22Rv1 (cell line): ENCODE data around the gene CTAGE1.

ENCODE experiments used
- ZFX ChIP-seq: fragments of 450-650 bp; IDR thresholded peaks from 2 replicates; pipeline ENCODE4 v1.6.1; 2017; ENCODE audit warnings: antibody characterized with exemption, borderline replicate concordance
- TF ChIP-seq, protein P1 (sequence below): fragments of 450-650 bp; IDR thresholded peaks from 2 replicates; pipeline ENCODE4 v1.5.1; 2017; ENCODE audit warnings: mild to moderate bottlenecking

DNA sequence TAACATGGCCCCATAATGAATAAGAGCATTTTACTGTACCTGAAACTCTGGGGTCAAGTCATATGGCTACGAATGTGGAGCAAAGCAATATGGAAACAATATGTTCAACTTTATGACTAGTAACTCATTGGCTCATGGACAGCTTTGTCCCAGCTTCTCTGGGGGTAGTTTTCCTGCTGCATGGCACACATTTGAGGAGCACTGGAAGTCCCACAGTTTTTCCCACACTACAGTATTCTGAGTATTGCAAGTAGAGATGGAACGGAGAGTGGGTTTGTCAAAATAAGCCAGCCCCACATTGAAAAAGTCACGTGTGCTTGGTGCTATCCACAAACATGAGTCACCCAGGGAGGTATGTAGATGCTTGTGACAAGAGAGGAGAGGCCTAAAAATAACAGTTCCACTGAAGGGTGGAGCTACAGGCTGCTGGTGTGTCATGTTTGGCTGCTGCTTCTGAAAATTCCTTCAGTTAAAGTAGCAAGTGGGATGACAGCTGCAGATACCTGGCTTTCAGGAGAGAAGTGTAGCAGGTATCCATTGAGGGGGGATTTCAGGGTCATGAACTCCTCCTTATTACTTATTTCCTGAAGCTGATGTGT, 48.2 kb upstream of the CTAGE1 start:
- TF ChIP-seq, protein P1, sequence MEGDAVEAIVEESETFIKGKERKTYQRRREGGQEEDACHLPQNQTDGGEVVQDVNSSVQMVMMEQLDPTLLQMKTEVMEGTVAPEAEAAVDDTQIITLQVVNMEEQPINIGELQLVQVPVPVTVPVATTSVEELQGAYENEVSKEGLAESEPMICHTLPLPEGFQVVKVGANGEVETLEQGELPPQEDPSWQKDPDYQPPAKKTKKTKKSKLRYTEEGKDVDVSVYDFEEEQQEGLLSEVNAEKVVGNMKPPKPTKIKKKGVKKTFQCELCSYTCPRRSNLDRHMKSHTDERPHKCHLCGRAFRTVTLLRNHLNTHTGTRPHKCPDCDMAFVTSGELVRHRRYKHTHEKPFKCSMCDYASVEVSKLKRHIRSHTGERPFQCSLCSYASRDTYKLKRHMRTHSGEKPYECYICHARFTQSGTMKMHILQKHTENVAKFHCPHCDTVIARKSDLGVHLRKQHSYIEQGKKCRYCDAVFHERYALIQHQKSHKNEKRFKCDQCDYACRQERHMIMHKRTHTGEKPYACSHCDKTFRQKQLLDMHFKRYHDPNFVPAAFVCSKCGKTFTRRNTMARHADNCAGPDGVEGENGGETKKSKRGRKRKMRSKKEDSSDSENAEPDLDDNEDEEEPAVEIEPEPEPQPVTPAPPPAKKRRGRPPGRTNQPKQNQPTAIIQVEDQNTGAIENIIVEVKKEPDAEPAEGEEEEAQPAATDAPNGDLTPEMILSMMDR = no peak
- no peak for TF ChIP-seq ZFX
